ENCODE results near the gene PIAS3.
A peak's percentile ranks its signal among the peaks of the same experiment; 100 is the strongest.
"Not testable (repeated sequence)": the region's sequence is repeated elsewhere in the genome, so short reads cannot be mapped to it uniquely, and the experiment has no call there.

Gene PIAS3

GRCh38 chr1:145827966-145828365 lies 30.9 kb downstream of the PIAS3 start:
- Histone ChIP-seq H3K27me3 (ENCODE audit: control insufficient read depth in 5 of 5, insufficient read depth in 4 of 5, low read length in 5 of 5) (no peaks in the 10 kb centered on the region), H3K9ac (ENCODE audit: low read length in 5 of 5) (no peak overlapping the region), H3K4me3 (ENCODE audit: low read depth in 1 of 5, low read length in 5 of 5) (no peak overlapping the region), H3K4me1 (ENCODE audit: control insufficient read depth in 5 of 5, insufficient read depth in 5 of 5, low read length in 5 of 5) (peaks cover 0 to 17% (median 15%) of the 10 kb centered on the region in 5 donors), H3K27ac (ENCODE audit: low read depth, low read length) (no peak overlapping the region), H3K36me3 (ENCODE audit: control insufficient read depth in 5 of 5, insufficient read depth in 5 of 5, low read length in 5 of 5) (peaks cover 31 to 68% (median 57%) of the 10 kb centered on the region in 5 donors), H3K9me3 (ENCODE audit: control insufficient read depth in 5 of 5, low read length in 5 of 5) (no peaks in the 10 kb centered on the region)

GRCh38 chr1:145826030-145826429 lies 32.9 kb downstream of the PIAS3 start:
- H3K9me3 ChIP-seq (ENCODE audit: control insufficient read depth in 5 of 5, low read length in 5 of 5), result no peaks in the 10 kb centered on the region
- H3K4me3 ChIP-seq (ENCODE audit: low read depth in 1 of 5, low read length in 5 of 5), result no peak overlapping the region
- peaks cover 0 to 17% (median 15%) of the 10 kb centered on the region in 5 donors for H3K4me1 ChIP-seq (ENCODE audit: control insufficient read depth in 5 of 5, insufficient read depth in 5 of 5, low read length in 5 of 5)
- peaks cover 25 to 49% (median 43%) of the 10 kb centered on the region in 5 donors for H3K36me3 ChIP-seq (ENCODE audit: control insufficient read depth in 5 of 5, insufficient read depth in 5 of 5, low read length in 5 of 5)
- H3K27me3 ChIP-seq (ENCODE audit: control insufficient read depth in 5 of 5, insufficient read depth in 4 of 5, low read length in 5 of 5), result no peaks in the 10 kb centered on the region
- no peak overlapping the region for H3K9ac ChIP-seq (ENCODE audit: low read length in 5 of 5)
- no peak overlapping the region for H3K27ac ChIP-seq (ENCODE audit: low read depth, low read length)

GRCh38 chr1:145824499-145824842 lies 34.4 kb downstream of the PIAS3 start:
- H3K27ac ChIP-seq (ENCODE audit: low read depth, low read length), result peak overlapping the region; percentile 86
- H3K9me3 ChIP-seq (ENCODE audit: control insufficient read depth in 5 of 5, low read length in 5 of 5), result no peaks in the 10 kb centered on the region
- no peaks in the 10 kb centered on the region for H3K27me3 ChIP-seq (ENCODE audit: control insufficient read depth in 5 of 5, insufficient read depth in 4 of 5, low read length in 5 of 5)
- H3K36me3 ChIP-seq (ENCODE audit: control insufficient read depth in 5 of 5, insufficient read depth in 5 of 5, low read length in 5 of 5), result peaks cover 20 to 33% (median 29%) of the 10 kb centered on the region in 5 donors
- peaks cover 0 to 17% (median 15%) of the 10 kb centered on the region in 5 donors for H3K4me1 ChIP-seq (ENCODE audit: control insufficient read depth in 5 of 5, insufficient read depth in 5 of 5, low read length in 5 of 5)
- H3K9ac ChIP-seq (ENCODE audit: low read length in 5 of 5), result peak overlapping the region; percentile 93 to 98 (median 95)
- peak overlapping the region; percentile 86 to 98 (median 97) for H3K4me3 ChIP-seq (ENCODE audit: low read depth in 1 of 5, low read length in 5 of 5)

- Histone ChIP-seq H3K9me3 (ENCODE audit: control insufficient read depth in 5 of 5, low read length in 5 of 5) (no peaks in the 10 kb centered on the region), H3K27ac (ENCODE audit: low read depth, low read length) (peak within 1 kb of the TSS; percentile 86), H3K9ac (ENCODE audit: low read length in 5 of 5) (peak within 1 kb of the TSS; percentile 93 to 98 (median 95)), H3K27me3 (ENCODE audit: control insufficient read depth in 5 of 5, insufficient read depth in 4 of 5, low read length in 5 of 5) (no peaks in the 10 kb centered on the region), H3K4me3 (ENCODE audit: low read depth in 1 of 5, low read length in 5 of 5) (peak within 1 kb of the TSS; percentile 86 to 98 (median 97)), H3K36me3 (ENCODE audit: control insufficient read depth in 5 of 5, insufficient read depth in 5 of 5, low read length in 5 of 5) (peaks cover 13 to 27% (median 23%) of the 10 kb centered on the region in 5 donors), H3K4me1 (ENCODE audit: control insufficient read depth in 5 of 5, insufficient read depth in 5 of 5, low read length in 5 of 5) (peaks cover 0 to 17% (median 15%) of the 10 kb centered on the region in 5 donors)
Observed at GRCh38 chr1:145823565-145824498, 35.0 kb downstream of the PIAS3 start, which contains the start of the genes POLR3C and RNF115. TSS of gene POLR3C (plus strand) at chr1:145824200. CDS start at chr1:145825777, 1,577 bp downstream. TSS of gene RNF115 (minus strand) at chr1:145824095. CDS start at chr1:145823873, 222 bp downstream.

GRCh38 chr1:145822779-145823331 lies 36.0 kb downstream of the PIAS3 start:
- H3K27me3 ChIP-seq (ENCODE audit: control insufficient read depth in 5 of 5, insufficient read depth in 4 of 5, low read length in 5 of 5); H3K9ac ChIP-seq (ENCODE audit: low read length in 5 of 5); H3K9me3 ChIP-seq (ENCODE audit: control insufficient read depth in 5 of 5, low read length in 5 of 5); H3K4me3 ChIP-seq (ENCODE audit: low read depth in 1 of 5, low read length in 5 of 5); H3K27ac ChIP-seq (ENCODE audit: low read depth, low read length): not testable (repeated sequence)
- Histone ChIP-seq H3K4me1 (ENCODE audit: control insufficient read depth in 5 of 5, insufficient read depth in 5 of 5, low read length in 5 of 5) (peaks cover 0 to 17% (median 15%) of the 10 kb centered on the region in 5 donors), H3K36me3 (ENCODE audit: control insufficient read depth in 5 of 5, insufficient read depth in 5 of 5, low read length in 5 of 5) (peaks cover 3 to 17% (median 13%) of the 10 kb centered on the region in 5 donors)

- not testable (repeated sequence) for H3K27me3 ChIP-seq (ENCODE audit: control insufficient read depth in 5 of 5, insufficient read depth in 4 of 5, low read length in 5 of 5); H3K4me1 ChIP-seq (ENCODE audit: control insufficient read depth in 5 of 5, insufficient read depth in 5 of 5, low read length in 5 of 5); H3K9ac ChIP-seq (ENCODE audit: low read length in 5 of 5); H3K36me3 ChIP-seq (ENCODE audit: control insufficient read depth in 5 of 5, insufficient read depth in 5 of 5, low read length in 5 of 5); H3K9me3 ChIP-seq (ENCODE audit: control insufficient read depth in 5 of 5, low read length in 5 of 5); H3K27ac ChIP-seq (ENCODE audit: low read depth, low read length); H3K4me3 ChIP-seq (ENCODE audit: low read depth in 1 of 5, low read length in 5 of 5)
Observed at GRCh38 chr1:145818095-145818494, 40.8 kb downstream of the PIAS3 start.

- not testable (repeated sequence) for H3K36me3 ChIP-seq (ENCODE audit: control insufficient read depth in 5 of 5, insufficient read depth in 5 of 5, low read length in 5 of 5); H3K4me1 ChIP-seq (ENCODE audit: control insufficient read depth in 5 of 5, insufficient read depth in 5 of 5, low read length in 5 of 5); H3K27me3 ChIP-seq (ENCODE audit: control insufficient read depth in 5 of 5, insufficient read depth in 4 of 5, low read length in 5 of 5); H3K27ac ChIP-seq (ENCODE audit: low read depth, low read length); H3K9ac ChIP-seq (ENCODE audit: low read length in 5 of 5); H3K4me3 ChIP-seq (ENCODE audit: low read depth in 1 of 5, low read length in 5 of 5); H3K9me3 ChIP-seq (ENCODE audit: control insufficient read depth in 5 of 5, low read length in 5 of 5)
Observed at GRCh38 chr1:145812977-145813810, 45.7 kb downstream of the PIAS3 start.

GRCh38 chr1:145806844-145807243 lies 52.0 kb downstream of the PIAS3 start:
- Histone ChIP-seq H3K36me3 (ENCODE audit: control insufficient read depth in 5 of 5, insufficient read depth in 5 of 5, low read length in 5 of 5) (no peaks in the 10 kb centered on the region), H3K27me3 (ENCODE audit: control insufficient read depth in 5 of 5, insufficient read depth in 4 of 5, low read length in 5 of 5) (no peaks in the 10 kb centered on the region), H3K4me1 (ENCODE audit: control insufficient read depth in 5 of 5, insufficient read depth in 5 of 5, low read length in 5 of 5) (peaks cover 0 to 6% (median 0%) of the 10 kb centered on the region in 5 donors)

GRCh38 chr1:145806408-145806807 lies 52.5 kb downstream of the PIAS3 start:
- Histone ChIP-seq H3K9me3 (ENCODE audit: control insufficient read depth in 5 of 5, low read length in 5 of 5) (no peaks in the 10 kb centered on the region), H3K9ac (ENCODE audit: low read length in 5 of 5) (no peak overlapping the region), H3K4me1 (ENCODE audit: control insufficient read depth in 5 of 5, insufficient read depth in 5 of 5, low read length in 5 of 5) (peaks cover 0 to 6% (median 0%) of the 10 kb centered on the region in 5 donors), H3K4me3 (ENCODE audit: low read depth in 1 of 5, low read length in 5 of 5) (no peak overlapping the region), H3K27ac (ENCODE audit: low read depth, low read length) (no peak overlapping the region), H3K36me3 (ENCODE audit: control insufficient read depth in 5 of 5, insufficient read depth in 5 of 5, low read length in 5 of 5) (no peaks in the 10 kb centered on the region), H3K27me3 (ENCODE audit: control insufficient read depth in 5 of 5, insufficient read depth in 4 of 5, low read length in 5 of 5) (no peaks in the 10 kb centered on the region)

More at GRCh38 chr1:145806844-145807243, 52.0 kb downstream of the PIAS3 start:
- Histone ChIP-seq H3K9me3 (ENCODE audit: control insufficient read depth in 5 of 5, low read length in 5 of 5) (no peaks in the 10 kb centered on the region), H3K27ac (ENCODE audit: low read depth, low read length) (no peak overlapping the region), H3K9ac (ENCODE audit: low read length in 5 of 5) (no peak overlapping the region), H3K4me3 (ENCODE audit: low read depth in 1 of 5, low read length in 5 of 5) (no peak overlapping the region)
